ENCODE measurements around the gene TTC32. TPM values are rescaled to one million over a fixed set of nuclear protein-coding genes. Genes with fewer than 3 reads are reported as not detected.
"Not testable (repeated sequence)": the region's sequence is repeated elsewhere in the genome, so short reads cannot be mapped to it uniquely, and the experiment has no call there.

TTC32 gene
- total RNA-seq, 1 donor from 2014 or later = 4.2 TPM

- Histone ChIP-seq H3K4me3 (ENCODE audit: insufficient read depth, low read depth, low read length) (no peak overlapping the region), H3K4me2 (ENCODE audit: low read length) (no peak overlapping the region), H3K79me2 (ENCODE audit: insufficient read depth, low read length) (no peaks in the 10 kb centered on the region), H3K36me3 (ENCODE audit: insufficient read depth, low read length) (no peaks in the 10 kb centered on the region), H3K27ac (ENCODE audit: low read depth, low read length) (no peak overlapping the region), H3K9me3 (ENCODE audit: insufficient read depth, low read depth, low read length) (no peaks in the 10 kb centered on the region), H3K9ac (ENCODE audit: low read length) (no peak overlapping the region), H3K4me1 (ENCODE audit: insufficient read depth, low read length) (no peaks in the 10 kb centered on the region), H2AFZ (ENCODE audit: low read depth, low read length) (no peak overlapping the region), H4K20me1 (ENCODE audit: insufficient read depth, low read length) (no peaks in the 10 kb centered on the region), H3K27me3 (ENCODE audit: insufficient read depth, low read length) (no peaks in the 10 kb centered on the region)
- Mint-ChIP-seq H3K4me1 (ENCODE audit: low read depth, unreplicated experiment) (peaks cover 3% of the 10 kb centered on the region), H3K4me3 (ENCODE audit: unreplicated experiment) (no peak overlapping the region), H3K9me3 (ENCODE audit: unreplicated experiment) (peaks cover 3% of the 10 kb centered on the region), H3K27me3 (ENCODE audit: low read depth, unreplicated experiment) (peaks cover 29% of the 10 kb centered on the region), H3K27ac (ENCODE audit: unreplicated experiment) (no peak overlapping the region), H3K36me3 (ENCODE audit: low read depth, unreplicated experiment) (peaks cover 7% of the 10 kb centered on the region)
- FAIRE-seq = no peak
- no peak for TF ChIP-seq EZH2 (IDR thresholded peaks at IDR 0.05; ENCODE audit: insufficient read depth, low read length)
- TF ChIP-seq, protein P1, sequence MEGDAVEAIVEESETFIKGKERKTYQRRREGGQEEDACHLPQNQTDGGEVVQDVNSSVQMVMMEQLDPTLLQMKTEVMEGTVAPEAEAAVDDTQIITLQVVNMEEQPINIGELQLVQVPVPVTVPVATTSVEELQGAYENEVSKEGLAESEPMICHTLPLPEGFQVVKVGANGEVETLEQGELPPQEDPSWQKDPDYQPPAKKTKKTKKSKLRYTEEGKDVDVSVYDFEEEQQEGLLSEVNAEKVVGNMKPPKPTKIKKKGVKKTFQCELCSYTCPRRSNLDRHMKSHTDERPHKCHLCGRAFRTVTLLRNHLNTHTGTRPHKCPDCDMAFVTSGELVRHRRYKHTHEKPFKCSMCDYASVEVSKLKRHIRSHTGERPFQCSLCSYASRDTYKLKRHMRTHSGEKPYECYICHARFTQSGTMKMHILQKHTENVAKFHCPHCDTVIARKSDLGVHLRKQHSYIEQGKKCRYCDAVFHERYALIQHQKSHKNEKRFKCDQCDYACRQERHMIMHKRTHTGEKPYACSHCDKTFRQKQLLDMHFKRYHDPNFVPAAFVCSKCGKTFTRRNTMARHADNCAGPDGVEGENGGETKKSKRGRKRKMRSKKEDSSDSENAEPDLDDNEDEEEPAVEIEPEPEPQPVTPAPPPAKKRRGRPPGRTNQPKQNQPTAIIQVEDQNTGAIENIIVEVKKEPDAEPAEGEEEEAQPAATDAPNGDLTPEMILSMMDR (IDR thresholded peaks at IDR 0.05; ENCODE audit: insufficient read depth, low read depth, low read length) = no peak
- DNase-seq (ENCODE audit: low read depth) = no peak
Observed at GRCh38 chr2:19882286-19882685, 19.5 kb downstream of the TTC32 start.

DNA sequence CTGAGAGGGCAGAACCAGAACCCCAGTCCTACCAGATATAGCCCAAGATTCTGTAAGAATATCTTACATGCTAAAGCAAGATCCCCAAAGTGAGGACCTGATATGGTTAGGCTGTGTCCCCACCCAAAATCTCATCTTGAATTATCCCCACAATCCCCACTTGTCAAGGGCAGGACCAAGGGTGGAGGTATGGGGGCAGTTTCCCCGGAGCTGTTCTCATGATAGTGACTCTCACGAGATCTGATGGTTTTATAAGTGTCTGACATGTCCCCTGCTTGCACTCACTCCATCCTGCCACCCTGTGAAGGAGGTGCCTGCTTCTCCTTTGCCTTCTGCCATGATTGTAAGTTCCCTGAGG lies 19.9 kb downstream of the TTC32 start:
- DNase-seq (ENCODE audit: low read depth) (no peak), FAIRE-seq (no peak)
- H3K36me3 Mint-ChIP-seq (ENCODE audit: low read depth, unreplicated experiment) = peaks cover 7% of the 10 kb centered on the region
- H3K4me1 Mint-ChIP-seq (ENCODE audit: low read depth, unreplicated experiment) = peaks cover 3% of the 10 kb centered on the region
- Histone ChIP-seq H3K4me1 (ENCODE audit: insufficient read depth, low read length) (no peaks in the 10 kb centered on the region), H3K9me3 (ENCODE audit: insufficient read depth, low read depth, low read length) (no peaks in the 10 kb centered on the region), H4K20me1 (ENCODE audit: insufficient read depth, low read length) (no peaks in the 10 kb centered on the region), H3K27me3 (ENCODE audit: insufficient read depth, low read length) (no peaks in the 10 kb centered on the region), H3K36me3 (ENCODE audit: insufficient read depth, low read length) (no peaks in the 10 kb centered on the region), H3K79me2 (ENCODE audit: insufficient read depth, low read length) (no peaks in the 10 kb centered on the region), H3K4me3 (ENCODE audit: insufficient read depth, low read depth, low read length) (no peak overlapping the region), H2AFZ (ENCODE audit: low read depth, low read length) (no peak overlapping the region), H3K27ac (ENCODE audit: low read depth, low read length) (no peak overlapping the region), H3K4me2 (ENCODE audit: low read length) (no peak overlapping the region), H3K9ac (ENCODE audit: low read length) (no peak overlapping the region)
- H3K4me3 Mint-ChIP-seq (ENCODE audit: unreplicated experiment) = no peak overlapping the region
- peaks cover 29% of the 10 kb centered on the region for H3K27me3 Mint-ChIP-seq (ENCODE audit: low read depth, unreplicated experiment)
- H3K27ac Mint-ChIP-seq (ENCODE audit: unreplicated experiment) = no peak overlapping the region
- peaks cover 3% of the 10 kb centered on the region for H3K9me3 Mint-ChIP-seq (ENCODE audit: unreplicated experiment)
- TF ChIP-seq EZH2 (IDR thresholded peaks at IDR 0.05; ENCODE audit: insufficient read depth, low read length) = no peak
- TF ChIP-seq, protein P1 (IDR thresholded peaks at IDR 0.05; ENCODE audit: insufficient read depth, low read depth, low read length) = no peak

DNA sequence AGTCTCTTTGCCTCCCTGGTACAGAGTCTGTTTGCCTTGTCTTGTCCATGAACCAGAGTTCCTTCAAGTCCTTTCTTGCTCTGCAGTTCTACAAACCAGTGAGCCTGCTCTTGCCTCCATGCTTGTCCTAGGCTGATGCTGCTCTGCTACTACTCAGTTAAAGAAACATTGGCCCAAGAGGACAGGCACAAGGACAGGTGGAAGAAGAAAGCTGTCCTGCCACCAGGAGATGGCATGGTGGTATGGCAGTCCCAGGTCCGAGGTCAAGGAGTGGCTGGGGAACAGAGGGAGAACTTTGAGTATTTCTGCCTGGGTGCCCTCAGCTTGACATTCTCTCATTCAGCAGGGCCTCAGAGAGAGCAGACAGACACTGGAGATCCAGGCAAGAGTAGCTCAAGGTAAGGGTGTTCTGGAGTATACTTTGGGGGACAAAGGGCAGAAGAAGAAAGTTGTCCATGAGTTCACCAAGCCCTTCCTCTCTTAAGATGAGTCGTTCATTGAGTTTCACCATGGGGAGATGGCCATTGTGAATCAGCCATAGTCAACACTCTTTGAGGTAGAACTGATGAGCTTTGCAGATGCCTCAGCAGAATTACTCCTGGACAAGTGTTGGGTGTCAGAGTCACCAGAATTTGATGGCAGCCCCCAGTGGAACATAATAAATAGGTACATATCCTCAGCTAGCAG lies 20.4 kb downstream of the TTC32 start:
- no peak overlapping the region for H3K4me3 ChIP-seq (ENCODE audit: insufficient read depth, low read depth, low read length)
- Mint-ChIP-seq H3K4me1 (ENCODE audit: low read depth, unreplicated experiment) (peaks cover 3% of the 10 kb centered on the region), H3K27me3 (ENCODE audit: low read depth, unreplicated experiment) (peaks cover 29% of the 10 kb centered on the region), H3K9me3 (ENCODE audit: unreplicated experiment) (peaks cover 3% of the 10 kb centered on the region), H3K4me3 (ENCODE audit: unreplicated experiment) (no peak overlapping the region), H3K27ac (ENCODE audit: unreplicated experiment) (no peak overlapping the region), H3K36me3 (ENCODE audit: low read depth, unreplicated experiment) (peaks cover 7% of the 10 kb centered on the region)
- no peaks in the 10 kb centered on the region for H3K36me3 ChIP-seq (ENCODE audit: insufficient read depth, low read length)
- no peak for TF ChIP-seq EZH2 (IDR thresholded peaks at IDR 0.05; ENCODE audit: insufficient read depth, low read length)
- TF ChIP-seq, protein P1 (IDR thresholded peaks at IDR 0.05; ENCODE audit: insufficient read depth, low read depth, low read length) = no peak
- no peak overlapping the region for H2AFZ ChIP-seq (ENCODE audit: low read depth, low read length)
- H3K79me2 ChIP-seq (ENCODE audit: insufficient read depth, low read length) = no peaks in the 10 kb centered on the region
- H3K27me3 ChIP-seq (ENCODE audit: insufficient read depth, low read length) = no peaks in the 10 kb centered on the region
- H3K27ac ChIP-seq (ENCODE audit: low read depth, low read length) = no peak overlapping the region
- no peak overlapping the region for H3K4me2 ChIP-seq (ENCODE audit: low read length)
- H3K4me1 ChIP-seq (ENCODE audit: insufficient read depth, low read length) = no peaks in the 10 kb centered on the region
- DNase-seq (ENCODE audit: low read depth) = no peak
- H4K20me1 ChIP-seq (ENCODE audit: insufficient read depth, low read length) = no peaks in the 10 kb centered on the region
- H3K9ac ChIP-seq (ENCODE audit: low read length) = no peak overlapping the region
- no peak for FAIRE-seq
- H3K9me3 ChIP-seq (ENCODE audit: insufficient read depth, low read depth, low read length) = no peaks in the 10 kb centered on the region

GRCh38 chr2:19880191-19880590 lies 21.6 kb downstream of the TTC32 start:
- H2AFZ ChIP-seq (ENCODE audit: low read depth, low read length); H3K27ac Mint-ChIP-seq (ENCODE audit: unreplicated experiment); FAIRE-seq; H3K36me3 ChIP-seq (ENCODE audit: insufficient read depth, low read length); H3K9me3 Mint-ChIP-seq (ENCODE audit: unreplicated experiment); H3K4me2 ChIP-seq (ENCODE audit: low read length); DNase-seq (ENCODE audit: low read depth); H3K36me3 Mint-ChIP-seq (ENCODE audit: low read depth, unreplicated experiment); H3K9me3 ChIP-seq (ENCODE audit: insufficient read depth, low read depth, low read length); H3K27ac ChIP-seq (ENCODE audit: low read depth, low read length); H3K79me2 ChIP-seq (ENCODE audit: insufficient read depth, low read length); H3K27me3 ChIP-seq (ENCODE audit: insufficient read depth, low read length); H3K4me3 Mint-ChIP-seq (ENCODE audit: unreplicated experiment); H3K4me1 ChIP-seq (ENCODE audit: insufficient read depth, low read length); H3K4me3 ChIP-seq (ENCODE audit: insufficient read depth, low read depth, low read length); H3K4me1 Mint-ChIP-seq (ENCODE audit: low read depth, unreplicated experiment); H4K20me1 ChIP-seq (ENCODE audit: insufficient read depth, low read length); H3K9ac ChIP-seq (ENCODE audit: low read length): not testable (repeated sequence)
- peaks cover 29% of the 10 kb centered on the region for H3K27me3 Mint-ChIP-seq (ENCODE audit: low read depth, unreplicated experiment)

All from astrocyte (in vitro differentiated cells and primary cell).